B cell (primary cell): ENCODE measurements around the gene DSC3. TPM values are rescaled to one million over a fixed set of nuclear protein-coding genes. Genes with fewer than 3 reads are reported as not detected.

Experiments used
- ATAC-seq: fragments of 200-7000 bp; cut with Tn5 transposase; one replicate; pipeline ENCODE4 v1.10.0; 2021; ENCODE audit warnings: low read depth, mild to moderate bottlenecking, moderate number of reproducible peaks, moderate library complexity
- CTCF ChIA-PET: fragments of 350-600 bp; sonication (Branson Sonifier 250); formaldehyde crosslinking; loops from one replicate; lab custom pipeline; 2021; ENCODE audit warnings: antibody characterized with exemption, inconsistent platforms; lab: Charles Lee
- POLR2A ChIA-PET: fragments of 350-600 bp; sonication (Branson Sonifier 250); formaldehyde crosslinking; loops from one replicate; lab custom pipeline; 2021; ENCODE audit warnings: antibody characterized with exemption; lab: Charles Lee
- DNase-seq: peaks from one replicate; pipeline ENCODE4 v3.0.0; 2013
- H2AFZ ChIP-seq: 2 replicates; pipeline ENCODE4 v1.6.1; 2012; ENCODE audit warnings: mild to moderate bottlenecking, low read depth, low read length; ENCODE audit not compliant: insufficient read depth, poor library complexity, severe bottlenecking
- H3K27ac ChIP-seq, 2 donors: 1 replicate in 1 of 2; 2 replicates in 1 of 2; pipeline ENCODE4 v1.5.1; 2012 to 2013; ENCODE audit warnings: low read length in 2 of 2, mild to moderate bottlenecking in 2 of 2, moderate library complexity in 1 of 2
- H3K27me3 ChIP-seq, 4 experiments: fragments of 200-600 bp in 1 of 4; sonication (generic) in 1 of 4; replicated peaks in 1 of 4; 1 replicate in 2 of 4; 2 replicates in 2 of 4; pipeline versions ENCODE4 v1.6.1 to v1.7.0; 2013 to 2016; ENCODE audit warnings: low read length in 3 of 4, mild to moderate bottlenecking in 2 of 4, mixed read lengths in 1 of 4, moderate library complexity in 1 of 4; ENCODE audit not compliant: insufficient read depth in 4 of 4, control insufficient read depth in 3 of 4; ENCODE audit errors: control extremely low read depth in 1 of 4
- H3K36me3 ChIP-seq, 2 experiments: replicated peaks in 1 of 2; 1 replicate in 1 of 2; 2 replicates in 1 of 2; pipeline versions ENCODE4 v1.6.1 to v1.7.1; 2013; ENCODE audit warnings: low read length in 1 of 2; ENCODE audit not compliant: insufficient read depth in 2 of 2, control insufficient read depth in 1 of 2; ENCODE audit errors: control extremely low read depth in 1 of 2, extremely low read depth in 1 of 2
- H3K4me1 ChIP-seq, 2 donors: fragments of 200-600 bp in 1 of 2; sonication (generic) in 1 of 2; 1 replicate in 1 of 2; 2 replicates in 1 of 2; pipeline versions ENCODE4 v1.5.1 to v1.6.1; 2013 to 2017; ENCODE audit warnings: low read length in 2 of 2; ENCODE audit not compliant: control insufficient read depth in 2 of 2, insufficient read depth in 2 of 2
- H3K4me2 ChIP-seq: replicated peaks from 2 replicates; pipeline ENCODE3; 2012; ENCODE audit warnings: mild to moderate bottlenecking, low read depth, low read length; ENCODE audit not compliant: poor library complexity, severe bottlenecking
- H3K4me3 ChIP-seq, 5 experiments: fragments of 200-600 bp in 1 of 5; sonication (generic) in 1 of 5; 1 replicate in 3 of 5; 2 replicates in 2 of 5; pipeline versions ENCODE4 v1.5.1 to v1.7.0; 2011 to 2016; ENCODE audit warnings: low read length in 4 of 5, mild to moderate bottlenecking in 4 of 5, low read depth in 2 of 5, control low read depth in 1 of 5, moderate library complexity in 1 of 5; ENCODE audit not compliant: insufficient read depth in 1 of 5; ENCODE audit errors: control extremely low read depth in 1 of 5, extremely low read depth in 1 of 5
- H3K79me2 ChIP-seq: fragments of 200-600 bp; sonication (generic); one replicate; pipeline ENCODE4 v1.6.0; 2016; ENCODE audit warnings: low read length; ENCODE audit not compliant: control insufficient read depth, insufficient read depth
- H3K9ac ChIP-seq: fragments of 200-600 bp; sonication (generic); 2 replicates; pipeline ENCODE4 v1.6.1; 2017; ENCODE audit warnings: mild to moderate bottlenecking, low read length, moderate library complexity
- H3K9me3 ChIP-seq, 3 donors: one replicate each; pipeline versions ENCODE4 v1.6.1 to v1.7.1; 2013; ENCODE audit warnings: low read length in 2 of 3; ENCODE audit not compliant: control insufficient read depth in 2 of 3, insufficient read depth in 1 of 3; ENCODE audit errors: control extremely low read depth in 1 of 3
- H4K20me1 ChIP-seq: 2 replicates; pipeline ENCODE4 v1.6.0; 2012; ENCODE audit warnings: mild to moderate bottlenecking, low read length; ENCODE audit not compliant: insufficient read depth, control insufficient read depth, poor library complexity, severe bottlenecking
- H3K27ac Mint-ChIP-seq: one replicate; pipeline ENCODE4 v1.8.0; 2021; ENCODE audit warnings: mixed read lengths
- H3K27me3 Mint-ChIP-seq: one replicate; pipeline ENCODE4 v1.8.0; 2021; ENCODE audit warnings: mixed read lengths
- H3K4me1 Mint-ChIP-seq: one replicate; pipeline ENCODE4 v1.8.0; 2021; ENCODE audit warnings: mixed read lengths
- H3K4me3 Mint-ChIP-seq: one replicate; pipeline ENCODE4 v1.8.0; 2021; ENCODE audit warnings: mixed read lengths
- H3K9me3 Mint-ChIP-seq: one replicate; pipeline ENCODE4 v1.8.0; 2022; ENCODE audit warnings: mixed read lengths; ENCODE audit not compliant: insufficient read depth
- CTCF ChIP-seq: fragments of 200-600 bp; IDR thresholded peaks from one replicate; pipeline ENCODE4 v1.8.0; 2022; ENCODE audit warnings: antibody characterized with exemption, mild to moderate bottlenecking
- EZH2 ChIP-seq: IDR thresholded peaks from 2 replicates; pipeline ENCODE4 v1.6.1; 2012; ENCODE audit warnings: borderline replicate concordance, low read depth, mild to moderate bottlenecking, moderate library complexity, low read length; ENCODE audit not compliant: insufficient read depth, poor library complexity, severe bottlenecking
- WGBS: methylation state at CpG from one replicate; pipeline ENCODE4 v1.1.5; 2013; ENCODE audit warnings: missing lambda C conversion rate; ENCODE audit not compliant: insufficient coverage; 5-methylcytosine and 5-hydroxymethylcytosine counted together
- intact Hi-C: fragments of 100-400 bp; cut with micrococcal nuclease; formaldehyde crosslinking; loops from one replicate; pipeline ENCODE4 v1.10.0; 2022
- polyA plus RNA-seq: library from polyadenylated mRNA; depleted of rRNA; stranded (reverse); fragments of >200 nt; gene quantifications from 2 replicates; pipeline ENCODE4 v1.2.3, GENCODE V29; 2012
- total RNA-seq, 2 donors: library from RNA; stranded (reverse); fragments of 120-200 nt in 1 of 2; gene quantifications; 1 replicate in 1 of 2; 2 replicates in 1 of 2; pipeline versions ENCODE4 v1.2.3 to v1.2.4, GENCODE V29; 2013 to 2022

Gene DSC3
- total and polyA plus RNA-seq, 2 donors (not counting 1 experiment from before 2014, with no cell fraction given): not detected

DNA sequence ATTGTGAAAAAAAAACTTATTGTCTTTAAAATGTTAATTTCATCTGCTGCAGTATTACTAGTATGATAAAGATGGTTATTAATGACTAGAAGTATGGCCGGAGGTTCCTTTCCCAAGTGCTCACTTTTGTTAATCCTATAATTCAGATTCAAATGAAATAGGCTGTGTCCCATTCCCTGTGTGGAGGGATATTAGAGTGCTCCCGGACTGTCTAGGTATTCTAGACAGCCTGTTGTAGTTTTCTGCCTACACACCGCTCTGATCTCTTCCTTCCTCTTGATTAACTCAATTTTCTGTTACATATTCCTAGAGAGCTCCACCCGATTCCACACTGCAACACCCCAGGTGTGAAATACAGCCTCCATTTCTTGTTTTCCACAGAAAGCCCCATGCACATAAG, 15.4 kb upstream of the DSC3 start:
- CTCF ChIA-PET: no interaction called here
- no peak overlapping the region for H3K4me3 ChIP-seq
- no peak overlapping the region for H3K4me2 ChIP-seq
- Mint-ChIP-seq H3K9me3 (peaks cover 2% of the 10 kb centered on the region), H3K27me3 (no peaks in the 10 kb centered on the region), H3K4me3 (no peak overlapping the region), H3K27ac (no peak overlapping the region), H3K4me1 (no peaks in the 10 kb centered on the region)
- no peaks in the 10 kb centered on the region for H3K36me3 ChIP-seq
- H3K27me3 ChIP-seq: no peaks in the 10 kb centered on the region
- intact Hi-C loops: no loop called here
- H3K9me3 ChIP-seq: no peaks in the 10 kb centered on the region
- H2AFZ ChIP-seq: no peak overlapping the region
- DNase-seq (no peak), ATAC-seq (no peak)
- no peaks in the 10 kb centered on the region for H3K79me2 ChIP-seq
- H3K9ac ChIP-seq: no peak overlapping the region
- TF ChIP-seq EZH2 (no peak), CTCF (no peak)
- POLR2A ChIA-PET: no interaction called here
- WGBS: no CpG with 5 or more reads among the region's 4 CpGs
- no peak overlapping the region for H3K27ac ChIP-seq
- H3K4me1 ChIP-seq: no peaks in the 10 kb centered on the region
- no peaks in the 10 kb centered on the region for H4K20me1 ChIP-seq

DNA sequence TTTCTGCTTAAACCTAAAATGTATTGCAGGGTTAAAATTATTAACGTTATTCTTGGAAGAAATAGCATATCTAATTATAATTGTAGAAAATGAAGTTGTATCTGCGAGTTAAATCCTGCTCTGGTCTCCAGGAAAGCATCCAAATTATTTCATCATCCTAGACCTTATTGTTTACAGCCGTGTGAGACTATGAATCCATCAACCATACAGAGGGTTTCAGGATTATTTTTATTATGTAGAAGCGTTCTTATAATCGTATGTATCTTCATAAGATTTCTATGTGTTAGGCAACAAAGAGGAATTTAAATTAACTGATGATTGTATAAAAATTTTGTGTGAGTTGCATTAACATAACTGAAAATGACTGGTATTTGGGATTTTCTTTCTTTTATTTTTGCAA, 14.5 kb upstream of the DSC3 start:
- ATAC-seq: no peak
- H3K27ac Mint-ChIP-seq: no peak overlapping the region

More for the DNA sequence above, 14.5 kb upstream of the DSC3 start:
- intact Hi-C loops: no loop called here
- ChIA-PET POLR2A (no interaction called here), CTCF (no interaction called here)
- Mint-ChIP-seq H3K4me1 (no peaks in the 10 kb centered on the region), H3K4me3 (no peak overlapping the region), H3K27me3 (no peaks in the 10 kb centered on the region), H3K9me3 (peaks cover 5% of the 10 kb centered on the region)
- no peaks in the 10 kb centered on the region for H3K9me3 ChIP-seq
- H3K79me2 ChIP-seq: no peaks in the 10 kb centered on the region
- no peaks in the 10 kb centered on the region for H3K36me3 ChIP-seq
- H2AFZ ChIP-seq: no peak overlapping the region
- no peak overlapping the region for H3K4me2 ChIP-seq
- H3K4me3 ChIP-seq: no peak overlapping the region
- no peak for DNase-seq
- H3K27me3 ChIP-seq: no peaks in the 10 kb centered on the region
- no peak overlapping the region for H3K27ac ChIP-seq
- no peak overlapping the region for H3K9ac ChIP-seq
- H4K20me1 ChIP-seq: no peaks in the 10 kb centered on the region
- no peak for TF ChIP-seq EZH2
- no peak for TF ChIP-seq CTCF
- H3K4me1 ChIP-seq: no peaks in the 10 kb centered on the region
- WGBS: no CpG with 5 or more reads among the region's 5 CpGs
